K562 (cell line): Measurements from ENCODE around the gene NBPF3.

Experiments used
- CTCF ChIP-seq, 3 experiments: IDR thresholded peaks in 2 of 3; conservative IDR thresholded peaks in 1 of 3; 2 replicates each; pipeline ENCODE4 v1.5.1; 2011 to 2012; ENCODE audit warnings: low read length in 3 of 3, mild to moderate bottlenecking in 3 of 3, control low read depth in 2 of 3, improper control_type of control experiment in 1 of 3, inconsistent platforms in 1 of 3, low read depth in 1 of 3, mixed read lengths in 1 of 3, moderate library complexity in 1 of 3; ENCODE audit not compliant: insufficient read depth in 2 of 3
- HINFP ChIP-seq: fragments of 450-650 bp; conservative IDR thresholded peaks from 2 replicates; pipeline ENCODE4 v1.6.1; 2016; ENCODE audit warnings: missing genetic modification characterization, low read depth, mild to moderate bottlenecking, control low read depth, missing compliant biosample characterization
- NCOA1 ChIP-seq: fragments of 450-650 bp; IDR thresholded peaks from 2 replicates; pipeline ENCODE4 v1.6.1; 2016; ENCODE audit warnings: low read depth
- NR4A1 ChIP-seq, 2 experiments: fragments of 250-450 bp in 1 of 2; fragments of 450-650 bp in 1 of 2; sonication (Bioruptor Pico) in 1 of 2; IDR thresholded peaks; 2 replicates each; pipeline versions ENCODE4 v1.4.0 to v1.6.1; 2016 to 2020; ENCODE audit warnings: mild to moderate bottlenecking in 2 of 2, missing compliant biosample characterization in 1 of 2, missing genetic modification characterization in 1 of 2, moderate library complexity in 1 of 2
- TSHZ1 ChIP-seq: fragments of 250-450 bp; sonication (Bioruptor Pico); IDR thresholded peaks from 2 replicates; pipeline ENCODE4 v1.4.0; 2020; ENCODE audit warnings: mild to moderate bottlenecking, moderate library complexity
- ZNF124 ChIP-seq: sonication (generic); formaldehyde crosslinking; IDR thresholded peaks from 2 replicates; pipeline ENCODE4 v1.8.1; 2022; ENCODE audit warnings: missing genetic modification reagents
- ZNF449 ChIP-seq: fragments of 250-450 bp; sonication (Bioruptor Pico); IDR thresholded peaks from 2 replicates; pipeline ENCODE4 v1.8.0; 2022; ENCODE audit warnings: moderate library complexity, mild to moderate bottlenecking, inconsistent platforms

GRCh38 chr1:21492356-21492625 lies 52.4 kb downstream of the NBPF3 start:
- no peak for TF ChIP-seq NCOA1
- no peak for TF ChIP-seq ZNF124 (CRISPR knock-in tag)
- TF ChIP-seq CTCF (IDR thresholded peaks at IDR 0.05 in 2 of 3, conservative IDR thresholded peaks at IDR 0.05 in 1 of 3; ENCODE audit: insufficient read depth in 2 of 3, low read depth in 1 of 3, low read length in 3 of 3): no peak
- TF ChIP-seq ZNF449: no peak
- no peak for TF ChIP-seq NR4A1 (CRISPR knock-in tag; IDR thresholded peaks at IDR 0.05)
- no peak for TF ChIP-seq NR4A1 (tag; IDR thresholded peaks at IDR 0.05)
- TF ChIP-seq TSHZ1 (CRISPR knock-in tag): no peak
- TF ChIP-seq HINFP (tag): no peak
